ENCODE results near the gene PRR16. TPM values are rescaled to one million over a fixed set of nuclear protein-coding genes. Genes with fewer than 3 reads are reported as not detected.

PRR16 gene
- total RNA-seq, 6 donors from 2014 or later: 1.7 to 5.2 (median 3.7) TPM

DNA sequence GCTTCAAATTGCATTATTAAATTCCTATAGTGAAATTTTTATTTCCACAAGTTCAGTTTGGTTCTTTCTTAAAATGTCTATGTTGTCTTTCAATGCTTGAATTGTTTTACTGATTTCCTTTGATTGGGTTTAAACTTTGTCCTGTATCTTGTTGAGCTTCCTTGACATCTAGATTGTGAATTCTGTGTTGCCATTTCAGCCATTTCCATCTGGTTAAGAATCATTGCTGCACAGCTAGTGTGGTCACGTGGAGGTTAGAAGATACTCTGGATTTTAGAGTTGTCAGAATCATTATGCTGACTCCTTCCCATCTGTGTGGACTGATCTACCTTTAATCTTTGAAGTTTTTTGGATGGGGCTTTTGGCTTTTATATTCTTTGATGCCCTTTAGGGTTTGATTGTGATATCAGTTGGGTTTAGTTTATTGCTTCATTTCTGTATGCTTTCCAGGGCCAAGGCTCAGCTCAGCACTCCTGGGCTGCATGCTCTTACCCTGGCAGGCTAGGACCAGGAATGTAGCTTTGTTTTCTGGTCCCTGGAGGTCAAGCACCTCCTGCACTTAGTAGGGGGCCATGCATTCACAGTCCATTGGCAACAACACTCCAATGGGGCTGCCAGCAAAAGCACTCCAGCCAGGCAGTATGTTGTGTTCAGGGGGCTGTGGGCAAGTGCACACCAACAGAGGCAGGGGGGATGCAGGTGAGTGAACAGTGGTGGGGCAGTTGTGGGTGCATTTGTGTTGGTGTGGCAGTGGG, 141.4 kb downstream of the PRR16 start:
- H3K27me3 ChIP-seq: no peaks in the 10 kb centered on the region
- TF ChIP-seq POLR2AphosphoS5 (IDR thresholded peaks at IDR 0.05) (no peak), EP300 (IDR thresholded peaks at IDR 0.05) (no peak), POLR2A (IDR thresholded peaks at IDR 0.05) (no peak)
- TF ChIP-seq, protein P1, sequence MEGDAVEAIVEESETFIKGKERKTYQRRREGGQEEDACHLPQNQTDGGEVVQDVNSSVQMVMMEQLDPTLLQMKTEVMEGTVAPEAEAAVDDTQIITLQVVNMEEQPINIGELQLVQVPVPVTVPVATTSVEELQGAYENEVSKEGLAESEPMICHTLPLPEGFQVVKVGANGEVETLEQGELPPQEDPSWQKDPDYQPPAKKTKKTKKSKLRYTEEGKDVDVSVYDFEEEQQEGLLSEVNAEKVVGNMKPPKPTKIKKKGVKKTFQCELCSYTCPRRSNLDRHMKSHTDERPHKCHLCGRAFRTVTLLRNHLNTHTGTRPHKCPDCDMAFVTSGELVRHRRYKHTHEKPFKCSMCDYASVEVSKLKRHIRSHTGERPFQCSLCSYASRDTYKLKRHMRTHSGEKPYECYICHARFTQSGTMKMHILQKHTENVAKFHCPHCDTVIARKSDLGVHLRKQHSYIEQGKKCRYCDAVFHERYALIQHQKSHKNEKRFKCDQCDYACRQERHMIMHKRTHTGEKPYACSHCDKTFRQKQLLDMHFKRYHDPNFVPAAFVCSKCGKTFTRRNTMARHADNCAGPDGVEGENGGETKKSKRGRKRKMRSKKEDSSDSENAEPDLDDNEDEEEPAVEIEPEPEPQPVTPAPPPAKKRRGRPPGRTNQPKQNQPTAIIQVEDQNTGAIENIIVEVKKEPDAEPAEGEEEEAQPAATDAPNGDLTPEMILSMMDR (IDR thresholded peaks at IDR 0.05): no peak
- ATAC-seq (ENCODE audit: low FRiP score in 2 of 2): no peak

DNA sequence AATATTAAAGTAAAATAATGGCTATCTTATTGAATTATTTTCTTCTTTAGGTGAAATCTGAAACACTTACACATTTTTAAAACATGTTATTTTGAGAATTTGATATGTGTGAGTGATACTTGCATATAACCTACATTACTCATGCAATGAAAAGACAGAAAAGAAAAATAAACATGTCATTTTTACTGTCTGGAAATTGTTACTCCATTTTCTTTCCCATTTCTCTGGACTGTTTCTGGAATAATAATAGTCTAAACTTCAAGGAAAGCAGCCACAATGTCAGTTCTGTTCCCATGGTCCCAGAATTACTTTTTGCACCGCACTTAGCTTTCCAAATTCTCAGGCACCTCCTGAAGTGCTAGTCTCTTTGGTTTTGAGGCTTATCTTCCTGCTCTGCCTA, 145.5 kb downstream of the PRR16 start:
- no peak for DNase-seq
- Histone ChIP-seq H3K4me3 (no peak overlapping the region), H3K36me3 (no peaks in the 10 kb centered on the region), H3K4me1 (no peaks in the 10 kb centered on the region), H3K27ac (no peak overlapping the region), H3K27me3 (no peaks in the 10 kb centered on the region), H3K9me3 (peaks cover 0 to 3% (median 0%) of the 10 kb centered on the region in 4 donors)
- no peak for ATAC-seq (ENCODE audit: low FRiP score in 2 of 2)
- WGBS, 2 donors: 91 to 95% methylated on average over 1 of the region's 1 CpG
- no peak for TF ChIP-seq POLR2AphosphoS5 (IDR thresholded peaks at IDR 0.05)
- TF ChIP-seq POLR2A (IDR thresholded peaks at IDR 0.05): no peak
- TF ChIP-seq EP300 (IDR thresholded peaks at IDR 0.05): no peak
- TF ChIP-seq, protein P1 (IDR thresholded peaks at IDR 0.05): no peak

More for the DNA sequence above, 141.4 kb downstream of the PRR16 start:
- Histone ChIP-seq H3K36me3 (no peaks in the 10 kb centered on the region), H3K4me3 (no peak overlapping the region), H3K4me1 (no peaks in the 10 kb centered on the region), H3K9me3 (peaks cover 0 to 2% (median 0%) of the 10 kb centered on the region in 4 donors), H3K27ac (no peak overlapping the region)
- DNase-seq: no peak
- WGBS, 2 donors: 76 to 93% methylated on average over 1 of the region's 1 CpG

DNA sequence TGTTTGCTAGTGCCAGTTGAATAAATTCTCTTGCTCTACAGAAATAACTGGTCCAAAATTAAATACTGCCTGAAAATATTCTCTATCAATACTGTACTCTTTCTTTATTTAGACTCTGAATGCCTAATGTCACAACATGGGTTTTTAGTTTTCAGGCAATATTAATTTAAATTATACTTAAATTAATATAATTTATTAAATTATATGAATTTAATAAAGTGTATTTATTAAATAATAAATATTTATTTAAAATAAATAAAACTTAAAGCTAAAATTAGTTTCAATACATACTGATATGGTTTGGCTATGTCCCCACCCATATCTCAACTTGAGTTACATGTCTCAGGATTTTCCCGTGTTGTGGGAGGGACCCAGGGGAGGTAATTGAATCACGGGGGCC, 146.0 kb downstream of the PRR16 start:
- H3K36me3 ChIP-seq: no peaks in the 10 kb centered on the region
- DNase-seq (no peak), ATAC-seq (ENCODE audit: low FRiP score in 2 of 2) (no peak)
- no peaks in the 10 kb centered on the region for H3K4me1 ChIP-seq
- H3K9me3 ChIP-seq: peaks cover 0 to 3% (median 0%) of the 10 kb centered on the region in 4 donors
- WGBS, 2 donors: 83 to 86% methylated on average over 2 of the region's 2 CpGs
- no peak overlapping the region for H3K4me3 ChIP-seq
- H3K27me3 ChIP-seq: no peaks in the 10 kb centered on the region
- no peak overlapping the region for H3K27ac ChIP-seq
- no peak for TF ChIP-seq EP300 (IDR thresholded peaks at IDR 0.05)
- no peak for TF ChIP-seq POLR2AphosphoS5 (IDR thresholded peaks at IDR 0.05)
- TF ChIP-seq, protein P1 (IDR thresholded peaks at IDR 0.05): no peak
- TF ChIP-seq POLR2A (IDR thresholded peaks at IDR 0.05): no peak

DNA sequence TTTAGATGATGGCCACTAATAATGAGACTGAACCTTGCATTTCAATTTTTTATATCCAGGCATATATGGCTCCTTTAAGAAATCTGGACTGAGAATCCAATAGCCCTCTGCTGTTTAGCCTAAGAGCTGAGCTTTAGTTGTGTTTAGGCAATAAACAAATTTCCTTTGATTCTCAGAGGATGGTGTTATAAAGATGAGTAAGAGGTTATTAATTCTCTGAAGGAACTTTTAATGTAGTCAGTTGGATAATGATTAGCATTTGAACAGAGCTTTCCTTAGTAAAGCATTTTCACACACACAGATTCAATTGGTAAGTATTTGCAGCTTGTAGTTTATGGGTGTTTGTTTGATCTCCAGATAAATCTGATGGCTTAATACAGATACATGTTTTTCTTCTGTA, 149.6 kb downstream of the PRR16 start:
- Histone ChIP-seq H3K4me3 (no peak overlapping the region), H3K27me3 (no peaks in the 10 kb centered on the region), H3K9me3 (peaks cover 0 to 3% (median 0%) of the 10 kb centered on the region in 4 donors), H3K4me1 (no peaks in the 10 kb centered on the region), H3K27ac (no peak overlapping the region), H3K36me3 (no peaks in the 10 kb centered on the region)
- no peak for TF ChIP-seq POLR2AphosphoS5 (IDR thresholded peaks at IDR 0.05)
- no peak for TF ChIP-seq POLR2A (IDR thresholded peaks at IDR 0.05)
- TF ChIP-seq, protein P1 (IDR thresholded peaks at IDR 0.05): no peak
- TF ChIP-seq EP300 (IDR thresholded peaks at IDR 0.05): no peak
- ATAC-seq (ENCODE audit: low FRiP score in 2 of 2) (no peak), DNase-seq (no peak)
